ENCODE measurements around the gene FAM83G. TPM values are rescaled to one million over a fixed set of nuclear protein-coding genes. Genes with fewer than 3 reads are reported as not detected.
A peak's percentile ranks its signal among the peaks of the same experiment; 100 is the strongest.
"Not testable (repeated sequence)": the region's sequence is repeated elsewhere in the genome, so short reads cannot be mapped to it uniquely, and the experiment has no call there.

FAM83G gene
- total and polyA plus RNA-seq, 2 experiments from 2014 or later: 7.6 to 44.5 TPM

DNA sequence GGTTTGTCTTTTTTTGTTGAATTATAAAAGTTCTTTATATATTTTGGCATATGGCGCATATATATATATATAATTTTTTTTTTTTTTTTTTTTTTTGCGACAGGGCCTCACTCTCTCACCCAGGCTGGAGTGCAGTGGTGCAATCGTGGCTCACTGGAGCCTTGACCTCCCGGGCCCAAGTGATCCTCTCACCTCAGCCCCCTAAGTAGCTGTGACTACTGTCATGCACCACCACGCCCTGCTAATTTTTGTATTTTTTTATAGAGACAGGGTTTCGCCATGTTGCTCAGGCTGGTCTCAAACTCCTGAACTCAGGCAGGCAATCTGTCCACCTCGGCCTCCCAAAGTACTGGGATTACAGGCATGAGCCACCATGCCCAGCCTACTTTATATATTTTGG lies 82.0 kb downstream of the FAM83G start:
- H3K4me2 ChIP-seq, H3K4me1 Mint-ChIP-seq: not testable (repeated sequence)

DNA sequence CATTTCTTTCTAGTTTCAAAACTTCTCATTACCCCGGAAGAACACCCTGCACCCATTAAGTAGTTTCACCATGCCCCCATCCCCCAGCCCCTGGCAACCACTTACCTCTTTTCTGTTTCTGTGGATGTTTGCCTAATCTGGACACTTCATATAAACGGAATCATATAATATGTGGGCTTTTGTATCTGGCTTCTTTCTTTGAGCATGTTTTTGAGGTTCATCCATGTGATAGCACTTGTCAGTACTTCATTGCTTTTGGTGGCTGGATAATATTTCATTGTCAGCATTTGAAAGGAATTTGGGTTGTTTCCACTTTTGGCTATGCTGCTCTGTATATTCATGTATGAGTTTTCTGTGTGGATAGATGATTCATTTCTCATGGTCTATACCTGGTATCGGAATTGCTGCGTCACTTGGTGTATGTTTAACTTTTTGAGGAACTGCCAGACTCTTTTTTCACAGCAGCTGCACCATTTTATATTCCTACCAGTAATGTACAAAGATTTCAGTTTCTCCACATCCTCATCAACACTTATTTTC lies 82.6 kb downstream of the FAM83G start:
- no peaks in the 10 kb centered on the region; the same call in none of the 2 replicates for H4K20me1 ChIP-seq (replicated peaks; ENCODE audit: insufficient read depth)
- H3K9me2 ChIP-seq (ENCODE audit: insufficient read depth): no peaks in the 10 kb centered on the region
- Mint-ChIP-seq H3K27me3 (ENCODE audit: insufficient read depth, low read depth, poor library complexity) (no peaks in the 10 kb centered on the region), H3K27ac (peak overlapping the region; percentile 20), H3K36me3 (ENCODE audit: low read depth) (peaks cover 35% of the 10 kb centered on the region), H3K4me3 (no peak overlapping the region), H3K9me3 (no peaks in the 10 kb centered on the region), H3K4me1 (peaks cover 5% of the 10 kb centered on the region; the same call in 2 of the 3 replicates)
- H3K4me2 ChIP-seq: no peak overlapping the region
- H2AFZ ChIP-seq: no peak overlapping the region
- ATAC-seq: no peak
- H3K79me2 ChIP-seq (replicated peaks; ENCODE audit: insufficient read depth): peaks cover 29% of the 10 kb centered on the region
- no peaks in the 10 kb centered on the region; the same call in 1 of the 2 replicates for H3K36me3 ChIP-seq (ENCODE audit: insufficient read depth)
- no peaks in the 10 kb centered on the region for H3K27me3 ChIP-seq (ENCODE audit: insufficient read depth)
- peaks cover 6% of the 10 kb centered on the region; the same call in 1 of the 2 replicates for H3K4me1 ChIP-seq (ENCODE audit: insufficient read depth)
- DNase-seq (ENCODE audit: low spot score): no peak
- no peak for TF ChIP-seq EZH2phosphoT487 (IDR thresholded peaks at IDR 0.05; ENCODE audit: unreplicated experiment)
- no peak for TF ChIP-seq JUNB (IDR thresholded peaks at IDR 0.05; ENCODE audit: unreplicated experiment)
- TF ChIP-seq, protein P1, sequence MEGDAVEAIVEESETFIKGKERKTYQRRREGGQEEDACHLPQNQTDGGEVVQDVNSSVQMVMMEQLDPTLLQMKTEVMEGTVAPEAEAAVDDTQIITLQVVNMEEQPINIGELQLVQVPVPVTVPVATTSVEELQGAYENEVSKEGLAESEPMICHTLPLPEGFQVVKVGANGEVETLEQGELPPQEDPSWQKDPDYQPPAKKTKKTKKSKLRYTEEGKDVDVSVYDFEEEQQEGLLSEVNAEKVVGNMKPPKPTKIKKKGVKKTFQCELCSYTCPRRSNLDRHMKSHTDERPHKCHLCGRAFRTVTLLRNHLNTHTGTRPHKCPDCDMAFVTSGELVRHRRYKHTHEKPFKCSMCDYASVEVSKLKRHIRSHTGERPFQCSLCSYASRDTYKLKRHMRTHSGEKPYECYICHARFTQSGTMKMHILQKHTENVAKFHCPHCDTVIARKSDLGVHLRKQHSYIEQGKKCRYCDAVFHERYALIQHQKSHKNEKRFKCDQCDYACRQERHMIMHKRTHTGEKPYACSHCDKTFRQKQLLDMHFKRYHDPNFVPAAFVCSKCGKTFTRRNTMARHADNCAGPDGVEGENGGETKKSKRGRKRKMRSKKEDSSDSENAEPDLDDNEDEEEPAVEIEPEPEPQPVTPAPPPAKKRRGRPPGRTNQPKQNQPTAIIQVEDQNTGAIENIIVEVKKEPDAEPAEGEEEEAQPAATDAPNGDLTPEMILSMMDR (conservative IDR thresholded peaks at IDR 0.05; ENCODE audit: low read depth in 2 of 2): no peak
- TF ChIP-seq ZNF331 (CRISPR knock-in tag; IDR thresholded peaks at IDR 0.05; ENCODE audit: low read depth): no peak
- no peak for TF ChIP-seq ZNF114 (CRISPR knock-in tag; IDR thresholded peaks at IDR 0.05)
- TF ChIP-seq, protein P2, sequence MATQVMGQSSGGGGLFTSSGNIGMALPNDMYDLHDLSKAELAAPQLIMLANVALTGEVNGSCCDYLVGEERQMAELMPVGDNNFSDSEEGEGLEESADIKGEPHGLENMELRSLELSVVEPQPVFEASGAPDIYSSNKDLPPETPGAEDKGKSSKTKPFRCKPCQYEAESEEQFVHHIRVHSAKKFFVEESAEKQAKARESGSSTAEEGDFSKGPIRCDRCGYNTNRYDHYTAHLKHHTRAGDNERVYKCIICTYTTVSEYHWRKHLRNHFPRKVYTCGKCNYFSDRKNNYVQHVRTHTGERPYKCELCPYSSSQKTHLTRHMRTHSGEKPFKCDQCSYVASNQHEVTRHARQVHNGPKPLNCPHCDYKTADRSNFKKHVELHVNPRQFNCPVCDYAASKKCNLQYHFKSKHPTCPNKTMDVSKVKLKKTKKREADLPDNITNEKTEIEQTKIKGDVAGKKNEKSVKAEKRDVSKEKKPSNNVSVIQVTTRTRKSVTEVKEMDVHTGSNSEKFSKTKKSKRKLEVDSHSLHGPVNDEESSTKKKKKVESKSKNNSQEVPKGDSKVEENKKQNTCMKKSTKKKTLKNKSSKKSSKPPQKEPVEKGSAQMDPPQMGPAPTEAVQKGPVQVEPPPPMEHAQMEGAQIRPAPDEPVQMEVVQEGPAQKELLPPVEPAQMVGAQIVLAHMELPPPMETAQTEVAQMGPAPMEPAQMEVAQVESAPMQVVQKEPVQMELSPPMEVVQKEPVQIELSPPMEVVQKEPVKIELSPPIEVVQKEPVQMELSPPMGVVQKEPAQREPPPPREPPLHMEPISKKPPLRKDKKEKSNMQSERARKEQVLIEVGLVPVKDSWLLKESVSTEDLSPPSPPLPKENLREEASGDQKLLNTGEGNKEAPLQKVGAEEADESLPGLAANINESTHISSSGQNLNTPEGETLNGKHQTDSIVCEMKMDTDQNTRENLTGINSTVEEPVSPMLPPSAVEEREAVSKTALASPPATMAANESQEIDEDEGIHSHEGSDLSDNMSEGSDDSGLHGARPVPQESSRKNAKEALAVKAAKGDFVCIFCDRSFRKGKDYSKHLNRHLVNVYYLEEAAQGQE (IDR thresholded peaks at IDR 0.05; ENCODE audit: unreplicated experiment): no peak
- TF ChIP-seq, protein P3, sequence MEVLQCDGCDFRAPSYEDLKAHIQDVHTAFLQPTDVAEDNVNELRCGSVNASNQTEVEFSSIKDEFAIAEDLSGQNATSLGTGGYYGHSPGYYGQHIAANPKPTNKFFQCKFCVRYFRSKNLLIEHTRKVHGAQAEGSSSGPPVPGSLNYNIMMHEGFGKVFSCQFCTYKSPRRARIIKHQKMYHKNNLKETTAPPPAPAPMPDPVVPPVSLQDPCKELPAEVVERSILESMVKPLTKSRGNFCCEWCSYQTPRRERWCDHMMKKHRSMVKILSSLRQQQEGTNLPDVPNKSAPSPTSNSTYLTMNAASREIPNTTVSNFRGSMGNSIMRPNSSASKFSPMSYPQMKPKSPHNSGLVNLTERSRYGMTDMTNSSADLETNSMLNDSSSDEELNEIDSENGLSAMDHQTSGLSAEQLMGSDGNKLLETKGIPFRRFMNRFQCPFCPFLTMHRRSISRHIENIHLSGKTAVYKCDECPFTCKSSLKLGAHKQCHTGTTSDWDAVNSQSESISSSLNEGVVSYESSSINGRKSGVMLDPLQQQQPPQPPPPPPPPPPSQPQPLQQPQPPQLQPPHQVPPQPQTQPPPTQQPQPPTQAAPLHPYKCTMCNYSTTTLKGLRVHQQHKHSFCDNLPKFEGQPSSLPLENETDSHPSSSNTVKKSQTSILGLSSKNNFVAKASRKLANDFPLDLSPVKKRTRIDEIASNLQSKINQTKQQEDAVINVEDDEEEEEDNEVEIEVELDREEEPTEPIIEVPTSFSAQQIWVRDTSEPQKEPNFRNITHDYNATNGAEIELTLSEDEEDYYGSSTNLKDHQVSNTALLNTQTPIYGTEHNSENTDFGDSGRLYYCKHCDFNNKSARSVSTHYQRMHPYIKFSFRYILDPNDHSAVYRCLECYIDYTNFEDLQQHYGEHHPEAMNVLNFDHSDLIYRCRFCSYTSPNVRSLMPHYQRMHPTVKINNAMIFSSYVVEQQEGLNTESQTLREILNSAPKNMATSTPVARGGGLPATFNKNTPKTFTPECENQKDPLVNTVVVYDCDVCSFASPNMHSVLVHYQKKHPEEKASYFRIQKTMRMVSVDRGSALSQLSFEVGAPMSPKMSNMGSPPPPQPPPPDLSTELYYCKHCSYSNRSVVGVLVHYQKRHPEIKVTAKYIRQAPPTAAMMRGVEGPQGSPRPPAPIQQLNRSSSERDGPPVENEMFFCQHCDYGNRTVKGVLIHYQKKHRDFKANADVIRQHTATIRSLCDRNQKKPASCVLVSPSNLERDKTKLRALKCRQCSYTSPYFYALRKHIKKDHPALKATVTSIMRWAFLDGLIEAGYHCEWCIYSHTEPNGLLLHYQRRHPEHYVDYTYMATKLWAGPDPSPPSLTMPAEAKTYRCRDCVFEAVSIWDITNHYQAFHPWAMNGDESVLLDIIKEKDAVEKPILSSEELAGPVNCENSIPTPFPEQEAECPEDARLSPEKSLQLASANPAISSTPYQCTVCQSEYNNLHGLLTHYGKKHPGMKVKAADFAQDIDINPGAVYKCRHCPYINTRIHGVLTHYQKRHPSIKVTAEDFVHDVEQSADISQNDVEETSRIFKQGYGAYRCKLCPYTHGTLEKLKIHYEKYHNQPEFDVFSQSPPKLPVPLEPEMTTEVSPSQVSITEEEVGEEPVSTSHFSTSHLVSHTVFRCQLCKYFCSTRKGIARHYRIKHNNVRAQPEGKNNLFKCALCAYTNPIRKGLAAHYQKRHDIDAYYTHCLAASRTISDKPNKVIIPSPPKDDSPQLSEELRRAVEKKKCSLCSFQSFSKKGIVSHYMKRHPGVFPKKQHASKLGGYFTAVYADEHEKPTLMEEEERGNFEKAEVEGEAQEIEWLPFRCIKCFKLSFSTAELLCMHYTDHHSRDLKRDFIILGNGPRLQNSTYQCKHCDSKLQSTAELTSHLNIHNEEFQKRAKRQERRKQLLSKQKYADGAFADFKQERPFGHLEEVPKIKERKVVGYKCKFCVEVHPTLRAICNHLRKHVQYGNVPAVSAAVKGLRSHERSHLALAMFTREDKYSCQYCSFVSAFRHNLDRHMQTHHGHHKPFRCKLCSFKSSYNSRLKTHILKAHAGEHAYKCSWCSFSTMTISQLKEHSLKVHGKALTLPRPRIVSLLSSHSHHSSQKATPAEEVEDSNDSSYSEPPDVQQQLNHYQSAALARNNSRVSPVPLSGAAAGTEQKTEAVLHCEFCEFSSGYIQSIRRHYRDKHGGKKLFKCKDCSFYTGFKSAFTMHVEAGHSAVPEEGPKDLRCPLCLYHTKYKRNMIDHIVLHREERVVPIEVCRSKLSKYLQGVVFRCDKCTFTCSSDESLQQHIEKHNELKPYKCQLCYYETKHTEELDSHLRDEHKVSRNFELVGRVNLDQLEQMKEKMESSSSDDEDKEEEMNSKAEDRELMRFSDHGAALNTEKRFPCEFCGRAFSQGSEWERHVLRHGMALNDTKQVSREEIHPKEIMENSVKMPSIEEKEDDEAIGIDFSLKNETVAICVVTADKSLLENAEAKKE (CRISPR knock-in tag; IDR thresholded peaks at IDR 0.05): no peak
- H3F3A ChIP-seq (replicated peaks; ENCODE audit: low read depth): no peaks in the 10 kb centered on the region
- H3K4me3 ChIP-seq: no peak overlapping the region
- peak overlapping the region; percentile 61; the same call in 1 of the 2 replicates for H3K27ac ChIP-seq (ENCODE audit: low read depth)

More for the DNA sequence above, 82.0 kb downstream of the FAM83G start:
- H3K4me3 Mint-ChIP-seq; H3K27me3 ChIP-seq (ENCODE audit: insufficient read depth); H3F3A ChIP-seq (replicated peaks; ENCODE audit: low read depth); DNase-seq (ENCODE audit: low spot score); H3K9me3 Mint-ChIP-seq; H3K36me3 ChIP-seq (ENCODE audit: insufficient read depth); H4K20me1 ChIP-seq (replicated peaks; ENCODE audit: insufficient read depth); H3K4me3 ChIP-seq; H2AFZ ChIP-seq; H3K4me1 ChIP-seq (ENCODE audit: insufficient read depth); H3K9me2 ChIP-seq (ENCODE audit: insufficient read depth); H3K27me3 Mint-ChIP-seq (ENCODE audit: insufficient read depth, low read depth, poor library complexity); ATAC-seq; H3K27ac ChIP-seq (ENCODE audit: low read depth): not testable (repeated sequence)
- H3K79me2 ChIP-seq (replicated peaks; ENCODE audit: insufficient read depth): peaks cover 27% of the 10 kb centered on the region
- H3K27ac Mint-ChIP-seq: 0 out of 2 replicates have a peak overlapping the region, but pooled peaks have one; percentile 20
- H3K36me3 Mint-ChIP-seq (ENCODE audit: low read depth): peaks cover 34% of the 10 kb centered on the region
